AG04449 (cell line): ENCODE results near the gene GUCA2A.

ENCODE experiments used
- CTCF ChIA-PET: fragments of 350-600 bp; formaldehyde crosslinking; extraction: SDS; loops from one replicate; lab custom pipeline; 2021; ENCODE audit warnings: antibody characterized with exemption; lab: Yijun Ruan, JAX
- POLR2A ChIA-PET: fragments of 400-600, 350-600 bp; formaldehyde crosslinking; extraction: SDS; loops from one replicate; lab custom pipeline; 2020; ENCODE audit warnings: antibody characterized with exemption, inconsistent platforms; lab: Yijun Ruan, JAX
- DNase-seq: peaks from one replicate; pipeline ENCODE4 v3.0.0-alpha.2; 2010; ENCODE audit warnings: low read depth, low spot score
- H3K4me3 ChIP-seq: 2 replicates; pipeline ENCODE4 v1.5.1; 2011; ENCODE audit warnings: low read depth, mild to moderate bottlenecking, control low read depth, low read length
- TF ChIP-seq, protein P1 (sequence below): IDR thresholded peaks from one replicate; pipeline ENCODE4 v1.5.1; 2011; ENCODE audit warnings: mild to moderate bottlenecking, moderate library complexity, low read length, control low read depth, inconsistent platforms; ENCODE audit not compliant: insufficient read depth; ENCODE audit errors: missing control alignments

Gene GUCA2A

GRCh38 chr1:42145764-42146625 lies 18.6 kb downstream of the GUCA2A start:
- POLR2A ChIA-PET: no interaction called here

GRCh38 chr1:42145389-42145716 lies 19.2 kb downstream of the GUCA2A start:
- no peak overlapping the region for H3K4me3 ChIP-seq
- CTCF ChIA-PET: no interaction called here
- no peak for DNase-seq
- POLR2A ChIA-PET: no interaction called here
- TF ChIP-seq, protein P1, sequence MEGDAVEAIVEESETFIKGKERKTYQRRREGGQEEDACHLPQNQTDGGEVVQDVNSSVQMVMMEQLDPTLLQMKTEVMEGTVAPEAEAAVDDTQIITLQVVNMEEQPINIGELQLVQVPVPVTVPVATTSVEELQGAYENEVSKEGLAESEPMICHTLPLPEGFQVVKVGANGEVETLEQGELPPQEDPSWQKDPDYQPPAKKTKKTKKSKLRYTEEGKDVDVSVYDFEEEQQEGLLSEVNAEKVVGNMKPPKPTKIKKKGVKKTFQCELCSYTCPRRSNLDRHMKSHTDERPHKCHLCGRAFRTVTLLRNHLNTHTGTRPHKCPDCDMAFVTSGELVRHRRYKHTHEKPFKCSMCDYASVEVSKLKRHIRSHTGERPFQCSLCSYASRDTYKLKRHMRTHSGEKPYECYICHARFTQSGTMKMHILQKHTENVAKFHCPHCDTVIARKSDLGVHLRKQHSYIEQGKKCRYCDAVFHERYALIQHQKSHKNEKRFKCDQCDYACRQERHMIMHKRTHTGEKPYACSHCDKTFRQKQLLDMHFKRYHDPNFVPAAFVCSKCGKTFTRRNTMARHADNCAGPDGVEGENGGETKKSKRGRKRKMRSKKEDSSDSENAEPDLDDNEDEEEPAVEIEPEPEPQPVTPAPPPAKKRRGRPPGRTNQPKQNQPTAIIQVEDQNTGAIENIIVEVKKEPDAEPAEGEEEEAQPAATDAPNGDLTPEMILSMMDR: no peak

More at GRCh38 chr1:42145764-42146625, 18.6 kb downstream of the GUCA2A start:
- no peak overlapping the region for H3K4me3 ChIP-seq
- no peak for DNase-seq
- CTCF ChIA-PET: interaction anchor here (1.4 to 7.8 kb wide), 5 partner anchors 10 to 27 kb away, joined by 5 to 97 read pairs (median 11); no protein-coding TSS in a partner anchor
- TF ChIP-seq, protein P1: no peak

DNA sequence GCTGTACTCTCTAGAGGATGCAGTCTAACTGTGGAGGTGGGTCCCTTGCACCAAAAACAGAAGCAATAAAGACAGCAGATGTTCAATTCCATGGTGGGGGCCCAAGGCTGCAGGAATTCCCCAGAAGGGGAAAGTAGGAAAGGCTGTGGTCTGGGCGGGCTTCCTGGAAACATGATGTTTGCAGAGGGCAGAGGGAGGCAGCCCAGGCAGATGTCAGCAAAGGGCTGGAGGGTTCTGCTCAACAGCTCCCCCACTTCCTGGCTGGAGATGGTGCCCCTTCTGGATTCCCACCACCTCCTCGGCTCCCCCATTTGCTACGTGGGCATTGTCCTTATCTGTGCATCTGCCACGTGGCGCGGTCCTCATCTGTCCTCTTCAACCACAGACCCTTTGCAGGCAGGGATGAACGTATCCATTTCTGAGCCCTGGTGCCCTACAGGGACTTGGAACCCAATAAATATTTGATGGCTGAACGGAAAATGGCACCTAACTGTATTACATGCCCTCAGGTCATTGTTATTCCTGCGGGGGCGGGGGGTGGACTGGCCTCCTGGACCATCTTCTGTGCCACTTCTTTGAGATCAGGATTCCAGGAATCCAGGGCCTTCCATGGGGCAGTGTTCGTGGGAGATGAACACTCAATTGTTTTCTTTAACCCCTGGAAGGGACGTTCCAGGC lies 19.7 kb downstream of the GUCA2A start:
- TF ChIP-seq, protein P1: no peak
- ChIA-PET CTCF (interaction anchor here (1.2 kb wide), 2 partner anchors 16 to 28 kb away, joined by 3 to 8 read pairs; no protein-coding TSS in a partner anchor), POLR2A (no interaction called here)
- no peak for DNase-seq
- no peak overlapping the region for H3K4me3 ChIP-seq

DNA sequence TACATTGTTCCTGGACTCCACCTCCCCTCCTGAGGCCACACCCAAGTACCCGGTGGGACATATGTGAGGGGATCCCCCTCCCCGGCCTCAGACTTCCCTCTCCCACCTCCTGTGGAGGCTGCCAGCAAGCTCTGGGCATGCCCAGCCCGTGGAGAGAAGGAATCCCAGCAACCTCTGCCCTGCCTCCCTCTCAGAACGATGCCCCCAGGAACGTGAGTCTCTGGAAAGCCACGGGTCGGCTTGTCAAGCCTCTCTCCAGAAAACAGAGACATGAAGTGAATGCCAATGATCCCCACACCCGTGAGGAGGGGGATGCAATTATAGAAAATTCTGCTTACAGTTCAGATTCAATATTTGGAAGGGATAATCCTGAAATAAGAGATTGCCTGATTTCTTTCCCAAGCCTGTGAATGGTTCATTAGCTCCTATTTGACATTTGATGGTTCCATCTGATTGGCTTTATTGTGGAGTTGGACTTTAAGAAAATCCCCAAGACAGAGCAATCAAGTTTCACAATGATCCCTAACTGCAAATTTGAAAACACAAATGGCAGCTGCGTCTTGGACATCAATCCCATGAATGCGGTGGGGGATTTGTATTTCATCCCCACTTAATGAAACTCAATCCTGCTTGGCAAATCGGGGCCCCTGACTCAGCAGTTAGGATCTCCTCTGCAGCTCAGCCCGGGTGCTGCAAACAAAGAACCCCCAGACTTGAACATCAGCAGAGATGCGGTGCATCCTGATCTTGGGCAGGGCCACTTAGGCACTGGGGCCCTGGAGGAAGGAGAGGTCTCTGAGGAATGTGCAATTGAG lies 20.4 kb downstream of the GUCA2A start:
- no peak overlapping the region for H3K4me3 ChIP-seq
- ChIA-PET POLR2A (no interaction called here), CTCF (interaction anchor here (1.2 kb wide), 2 partner anchors 15 to 29 kb away, joined by 3 to 8 read pairs; no protein-coding TSS in a partner anchor)
- TF ChIP-seq, protein P1: no peak
- no peak for DNase-seq

DNA sequence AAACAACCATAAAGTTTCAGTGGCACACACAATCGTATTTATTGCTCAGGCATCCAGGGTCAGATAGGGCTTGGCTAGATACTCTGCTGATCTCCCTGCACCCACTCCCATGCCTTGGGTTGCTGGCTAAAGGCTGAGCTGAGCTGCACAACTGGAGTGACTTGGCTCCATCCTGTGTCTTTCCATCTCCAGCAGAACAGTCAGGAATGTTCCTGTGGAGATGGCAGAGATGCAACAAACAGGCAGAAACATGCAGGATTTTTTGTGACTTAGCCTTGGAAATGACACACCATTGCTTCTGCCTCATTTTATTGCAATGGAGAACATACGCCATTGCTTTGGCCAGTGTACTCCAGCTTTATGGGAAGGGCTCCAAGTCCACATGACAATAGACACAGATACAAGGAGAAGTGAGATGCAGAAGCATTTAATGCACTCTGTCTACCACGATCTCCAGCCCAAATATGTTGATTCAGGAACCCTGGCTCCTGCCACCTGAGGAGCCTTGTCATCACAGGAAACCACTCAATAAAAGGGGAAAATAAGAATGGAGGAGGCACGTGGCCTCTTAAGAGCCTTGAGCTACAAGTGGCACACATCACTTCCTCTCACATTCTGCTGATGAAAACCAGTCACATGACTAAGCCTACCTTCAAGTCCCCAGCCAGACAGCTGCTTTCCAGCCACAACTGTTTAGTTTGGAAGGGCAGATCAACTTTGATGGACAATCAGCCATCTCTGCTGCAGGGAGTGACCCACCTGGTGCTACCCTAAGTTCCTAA lies 21.5 kb downstream of the GUCA2A start:
- H3K4me3 ChIP-seq: no peak overlapping the region
- POLR2A ChIA-PET: no interaction called here
- TF ChIP-seq, protein P1: no peak
- CTCF ChIA-PET: interaction anchor here (1.7 kb wide), 1 partner anchor 9 kb away, joined by 5 read pairs; no protein-coding TSS in a partner anchor
- no peak for DNase-seq
